H7 (cell line): ENCODE measurements around the gene YIF1B. TPM values are rescaled to one million over a fixed set of nuclear protein-coding genes. Genes with fewer than 3 reads are reported as not detected.
"Not testable (repeated sequence)": the region's sequence is repeated elsewhere in the genome, so short reads cannot be mapped to it uniquely, and the experiment has no call there.

Source experiments
- DNase-seq: peaks from one replicate; pipeline ENCODE4 v3.0.0; 2012
- H3K27me3 ChIP-seq: 2 replicates; pipeline ENCODE4 v1.6.0; 2011; ENCODE audit warnings: mild to moderate bottlenecking, low read length; ENCODE audit not compliant: control insufficient read depth, insufficient read depth
- H3K36me3 ChIP-seq: replicated peaks from 2 replicates; pipeline ENCODE4 v1.5.1; 2011; ENCODE audit warnings: low read length; ENCODE audit not compliant: control insufficient read depth, insufficient read depth
- H3K4me3 ChIP-seq: 2 replicates; pipeline ENCODE4 v1.5.1; 2011; ENCODE audit warnings: low read depth, mild to moderate bottlenecking, control low read depth, low read length, moderate library complexity; ENCODE audit not compliant: insufficient read depth
- total RNA-seq: library from RNA; depleted of rRNA; stranded (reverse); fragments of >200 nt; shearing (Covaris generic); gene quantifications from 2 replicates; pipeline ENCODE4 v1.2.3, GENCODE V29; 2014; rRNA removed

YIF1B gene
- total RNA-seq = 114 and 147 TPM in 2 replicates

- peak; percentile 100 for DNase-seq
- Histone ChIP-seq H3K27me3 (peaks cover 31% of the 10 kb centered on the region), H3K36me3 (no peaks in the 10 kb centered on the region), H3K4me3 (peak within 1 kb of the TSS; percentile 86)
These were observed at the start of gene YIF1B for GRCh38 chr19:38315657-38316476. Gene YIF1B, minus strand, starts transcription at chr19:38315947. Its CDS starts 30 bp downstream, at chr19:38315917.

DNA sequence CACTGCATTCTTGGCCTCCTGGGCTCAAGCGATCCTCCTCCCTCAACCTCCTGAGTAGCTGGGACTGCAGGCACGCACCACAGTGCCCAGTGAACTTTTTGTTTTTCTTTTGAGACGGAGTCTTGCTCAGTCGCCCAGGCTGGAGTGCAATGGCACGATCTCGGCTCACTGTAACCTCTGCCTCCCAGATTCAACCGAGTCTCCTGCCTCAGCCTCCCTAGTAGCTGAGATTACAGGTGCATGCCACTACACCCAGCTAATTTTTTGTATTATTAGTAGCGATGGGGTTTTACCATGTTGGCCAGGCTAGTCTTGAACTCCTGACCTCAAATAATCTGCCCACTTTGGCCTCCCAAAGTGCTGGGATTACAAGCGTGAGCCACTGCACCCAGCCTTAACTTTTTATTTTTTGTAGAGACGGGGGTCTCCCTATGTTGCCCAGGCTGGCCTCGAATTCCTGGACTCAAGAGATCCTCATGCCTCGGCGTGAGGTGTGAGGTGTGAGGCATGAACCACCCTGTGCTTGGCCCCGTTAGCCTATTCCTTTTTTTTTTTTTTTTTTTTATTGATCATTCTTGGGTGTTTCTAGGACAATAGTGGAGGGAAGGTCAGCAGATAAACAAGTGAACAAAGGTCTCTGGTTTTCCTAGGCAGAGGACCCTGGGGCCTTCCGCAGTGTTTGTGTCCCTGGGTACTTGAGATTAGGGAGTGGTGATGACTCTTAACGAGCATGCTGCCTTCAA lies 47.4 kb upstream of the YIF1B start:
- peak overlapping the region; percentile 67 for H3K4me3 ChIP-seq
- not testable (repeated sequence) for H3K36me3 ChIP-seq, DNase-seq
- H3K27me3 ChIP-seq = peaks cover 31% of the 10 kb centered on the region

GRCh38 chr19:38362076-38362945 lies 46.6 kb upstream of the YIF1B start:
- H3K27me3 ChIP-seq = peaks cover 32% of the 10 kb centered on the region
- DNase-seq = peak; percentile 97
- H3K4me3 ChIP-seq = peak overlapping the region; percentile 67
- no peaks in the 10 kb centered on the region for H3K36me3 ChIP-seq

DNA sequence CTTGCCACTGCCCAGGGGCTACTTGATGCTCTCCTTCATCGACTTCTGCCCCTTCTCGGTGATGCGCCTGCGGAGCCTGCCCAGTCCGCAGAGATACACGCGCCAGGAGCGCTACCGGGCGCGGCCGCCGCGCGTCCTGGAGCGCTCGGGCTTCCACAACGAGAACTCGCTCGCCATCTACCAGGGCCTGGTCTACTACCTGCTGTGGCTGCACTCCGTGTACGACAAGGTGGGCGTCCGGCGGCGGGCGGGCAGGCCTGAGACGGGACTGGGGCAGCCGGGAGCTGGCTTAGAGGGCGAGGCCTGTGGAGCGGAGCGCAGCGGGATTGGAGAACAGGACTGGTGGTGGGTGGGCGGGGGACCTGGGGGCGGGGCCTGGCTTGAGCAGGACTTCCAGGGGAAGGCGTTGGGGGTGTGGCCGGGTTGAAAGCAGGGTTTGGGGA lies 45.9 kb upstream of the YIF1B start:
- Histone ChIP-seq H3K36me3 (no peaks in the 10 kb centered on the region), H3K27me3 (peaks cover 32% of the 10 kb centered on the region), H3K4me3 (peak overlapping the region; percentile 67)
- DNase-seq = peak; percentile 99

DNA sequence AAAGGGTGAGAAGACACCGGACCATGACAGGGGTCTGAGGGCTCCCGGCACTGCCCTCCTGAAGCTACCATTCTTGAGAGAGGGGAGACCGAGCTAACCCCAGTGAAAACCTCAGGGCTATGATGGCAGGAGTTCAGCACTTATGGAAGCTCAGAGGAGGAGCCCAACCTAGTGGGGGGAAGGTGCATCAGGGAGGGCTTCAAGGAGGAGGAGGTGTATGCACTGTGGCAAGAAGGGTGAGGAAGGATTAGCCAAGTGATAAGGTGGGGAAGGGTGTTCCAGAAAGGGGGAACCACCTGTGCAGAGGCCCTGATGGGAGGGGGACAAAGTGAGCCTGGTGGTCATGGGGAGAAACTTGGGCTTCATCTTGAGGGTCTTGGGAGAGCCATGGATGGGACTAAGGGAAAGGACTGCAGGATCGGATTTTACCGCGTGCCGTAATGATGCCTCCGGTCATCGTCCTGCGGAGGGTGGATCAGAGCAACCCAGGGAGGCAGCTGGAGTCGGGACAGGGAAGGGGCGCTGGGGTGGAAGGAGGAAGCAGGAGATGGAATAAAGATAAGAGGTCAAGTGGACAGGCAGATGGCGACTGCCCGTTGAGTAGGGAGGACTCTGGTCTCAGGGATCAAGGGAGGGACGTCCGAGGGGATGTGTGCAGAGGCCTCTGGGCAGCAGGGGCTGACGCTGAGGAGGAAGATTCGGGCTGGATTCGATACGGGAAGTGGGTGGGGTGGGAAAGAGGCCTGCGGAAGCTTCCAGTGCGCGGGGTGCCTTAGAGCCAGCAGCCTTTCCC lies 45.3 kb upstream of the YIF1B start:
- Histone ChIP-seq H3K27me3 (peaks cover 35% of the 10 kb centered on the region), H3K36me3 (no peaks in the 10 kb centered on the region), H3K4me3 (peak overlapping the region; percentile 67)
- no peak for DNase-seq

- no peak for DNase-seq
- no peaks in the 10 kb centered on the region for H3K36me3 ChIP-seq
- no peak overlapping the region for H3K4me3 ChIP-seq
- H3K27me3 ChIP-seq = peaks cover 35% of the 10 kb centered on the region
These were observed 44.6 kb upstream of the YIF1B start for GRCh38 chr19:38360351-38360750.

DNA sequence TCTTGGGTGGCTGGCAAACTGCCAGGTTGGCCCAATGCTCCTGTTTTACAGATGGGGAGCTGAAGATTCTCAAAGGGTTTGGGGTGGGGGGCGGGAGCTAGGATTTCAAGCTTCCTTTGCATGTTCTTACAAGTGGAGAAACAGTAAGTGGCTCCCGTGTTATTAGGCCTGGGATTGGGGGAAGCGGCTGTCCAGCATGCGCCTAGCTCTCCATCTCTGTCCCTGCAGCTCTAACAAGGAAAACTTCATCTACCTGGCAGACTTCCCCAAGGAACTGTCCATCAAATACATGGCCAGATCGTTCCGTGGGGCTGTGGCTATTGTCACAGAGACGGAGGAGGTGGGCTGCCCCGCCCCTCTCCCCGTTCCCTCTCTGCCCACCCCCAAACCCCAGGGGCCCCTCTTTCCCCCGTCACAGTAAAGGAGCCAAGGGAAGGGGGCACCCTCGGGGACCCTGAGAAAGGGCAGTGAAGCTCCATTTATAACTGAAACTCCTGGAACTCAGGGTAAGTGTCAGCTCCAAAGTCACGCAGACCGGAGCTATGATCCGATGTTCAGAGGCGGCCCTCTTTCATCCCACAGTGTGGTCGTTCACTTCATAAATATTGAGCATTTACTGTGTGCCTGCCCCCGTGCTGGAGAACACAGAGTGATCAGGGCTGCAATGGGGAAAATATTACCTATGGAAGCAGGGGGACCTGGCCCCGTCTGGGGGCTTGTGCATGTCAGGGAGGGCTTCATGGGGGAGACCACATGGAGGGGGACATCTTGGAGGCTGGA lies 43.7 kb upstream of the YIF1B start:
- H3K4me3 ChIP-seq = no peak overlapping the region
- H3K27me3 ChIP-seq = peaks cover 35% of the 10 kb centered on the region
- H3K36me3 ChIP-seq = no peaks in the 10 kb centered on the region
- no peak for DNase-seq

GRCh38 chr19:38358071-38358470 lies 42.3 kb upstream of the YIF1B start:
- Histone ChIP-seq H3K4me3 (no peak overlapping the region), H3K36me3 (no peaks in the 10 kb centered on the region), H3K27me3 (peaks cover 35% of the 10 kb centered on the region)
- no peak for DNase-seq

DNA sequence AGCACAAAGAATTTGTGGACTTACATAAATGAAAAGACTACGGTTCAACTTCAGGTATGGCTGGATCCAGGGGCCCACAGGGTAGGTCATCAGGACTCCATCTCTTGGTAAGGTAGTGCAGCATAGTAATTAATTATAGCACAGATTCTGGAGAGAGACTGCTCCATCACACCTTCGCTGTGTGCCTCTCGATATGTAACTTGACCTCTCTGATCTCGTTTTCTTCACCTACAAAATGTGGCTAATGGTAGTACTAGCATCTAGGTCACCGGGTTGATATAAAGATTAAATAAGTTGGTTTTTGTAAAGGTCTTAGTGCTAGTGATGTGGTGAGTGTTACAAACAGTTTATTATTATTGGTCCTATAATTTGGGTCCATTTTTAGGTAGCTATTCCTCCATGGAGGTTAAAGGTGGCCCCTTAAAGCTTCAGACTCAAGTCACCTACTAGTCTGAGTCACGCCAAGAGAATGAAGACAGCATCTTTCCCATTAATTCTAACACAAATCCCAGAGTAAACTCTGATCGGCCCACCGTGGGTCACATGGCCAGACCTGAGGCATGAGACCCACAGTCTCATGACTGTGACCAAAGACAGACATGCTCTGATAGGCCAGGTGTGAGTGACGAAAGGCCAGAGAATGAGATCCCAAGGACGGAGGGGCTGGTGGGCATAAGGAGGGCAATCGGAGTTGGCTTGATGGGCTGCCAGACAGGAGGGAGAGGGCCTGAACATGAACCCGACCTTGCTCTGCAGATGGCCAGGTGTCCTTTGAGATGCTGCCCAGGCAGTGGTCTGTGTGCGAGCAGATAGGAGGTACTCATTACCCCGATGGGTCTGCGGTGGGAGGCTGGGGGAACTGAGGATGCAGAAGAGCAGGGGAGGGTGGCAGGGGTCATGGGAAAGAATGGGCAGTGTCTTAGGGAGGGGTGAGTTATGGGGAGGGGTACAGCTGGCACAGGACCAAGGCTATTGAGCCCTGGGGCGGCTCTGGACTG lies 40.3 kb upstream of the YIF1B start:
- Histone ChIP-seq H3K27me3 (peaks cover 28% of the 10 kb centered on the region), H3K4me3 (no peak overlapping the region), H3K36me3 (no peaks in the 10 kb centered on the region)
- no peak for DNase-seq

DNA sequence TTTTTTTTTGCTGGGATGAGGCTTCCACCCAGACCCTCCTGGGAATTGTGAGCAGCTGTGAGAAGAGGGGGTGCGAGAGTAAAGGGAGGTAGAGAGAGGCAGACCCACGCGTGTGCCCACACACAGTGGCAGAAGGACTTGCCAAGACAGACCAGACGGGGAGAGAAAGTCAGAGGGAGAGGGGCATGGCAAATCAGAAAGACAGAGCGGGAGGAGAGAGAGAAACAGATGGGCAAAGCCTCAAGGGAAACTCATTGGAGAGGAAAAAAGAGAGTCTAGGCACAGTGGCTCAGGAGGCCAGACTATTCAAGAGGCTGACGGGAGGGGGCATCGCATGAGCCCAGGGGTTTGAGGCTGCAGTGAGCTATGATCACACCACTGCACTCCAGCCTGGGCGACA lies 36.9 kb upstream of the YIF1B start:
- Histone ChIP-seq H3K4me3 (no peak overlapping the region), H3K27me3 (peaks cover 3% of the 10 kb centered on the region; the same call in 1 of the 2 replicates), H3K36me3 (no peaks in the 10 kb centered on the region)
- DNase-seq = no peak

GRCh38 chr19:38351865-38352395 lies 36.2 kb upstream of the YIF1B start:
- Histone ChIP-seq H3K27me3 (peaks cover 3% of the 10 kb centered on the region; the same call in 1 of the 2 replicates), H3K36me3 (no peaks in the 10 kb centered on the region), H3K4me3 (no peak overlapping the region)
- peak; percentile 34 for DNase-seq

- H3K4me3 ChIP-seq = no peak overlapping the region
- no peak for DNase-seq
- no peaks in the 10 kb centered on the region; the same call in 1 of the 2 replicates for H3K27me3 ChIP-seq
- H3K36me3 ChIP-seq = no peaks in the 10 kb centered on the region
These were observed 35.1 kb upstream of the YIF1B start for GRCh38 chr19:38350883-38351282.
